ENCODE measurements around the gene CASP7.

GRCh38 chr10:113631684-113632367, 47.9 kb upstream of the CASP7 start:
- TF ChIP-seq CTCF (conservative IDR thresholded peaks at IDR 0.05 in 1 of 2, IDR thresholded peaks at IDR 0.05 in 1 of 2; ENCODE audit: extremely low read depth in 1 of 2, insufficient read depth in 1 of 2, low read depth in 1 of 2, low read length in 2 of 2): no peak
- TF ChIP-seq EZH2 (IDR thresholded peaks at IDR 0.05; ENCODE audit: borderline replicate concordance, low read length): no peak

All from mammary epithelial cell (primary cell).